Stimulated activated CD8-positive, alpha-beta memory T cell treated with anti-CD3 and anti-CD28 coated beads, Interleukin-4, amount 100 ng/mL, for 1 hour (primary cell): ENCODE results near the gene LRRIQ1.

ENCODE experiments used
- DNase-seq, 2 donors: peaks; one replicate each; pipeline ENCODE4 v3.0.0-alpha.2; 2020; ENCODE audit warnings: low read depth in 2 of 2, low spot score in 1 of 2

Gene LRRIQ1

GRCh38 chr12:85279449-85280164, 243.5 kb downstream of the LRRIQ1 start:
- DNase-seq = no peak

GRCh38 chr12:85280165-85280983, 244.2 kb downstream of the LRRIQ1 start, which contains the start of gene ALX1:
Gene ALX1 (plus strand): TSS chr12:85280220. CDS start chr12:85280262, 42 bp downstream.
- DNase-seq = no peak

GRCh38 chr12:85280984-85281630, 245.0 kb downstream of the LRRIQ1 start:
- DNase-seq = no peak

GRCh38 chr12:85281636-85282312, 245.6 kb downstream of the LRRIQ1 start:
- DNase-seq = no peak

GRCh38 chr12:85283560-85283959, 247.4 kb downstream of the LRRIQ1 start:
- no peak for DNase-seq
